K562 (cell line): ENCODE data around the gene YJEFN3. TPM values are rescaled to one million over a fixed set of nuclear protein-coding genes. Genes with fewer than 3 reads are reported as not detected.
A peak's percentile ranks its signal among the peaks of the same experiment; 100 is the strongest.

Experiments used
- ATAC-seq: fragments of 200-7000 bp; cut with Tn5 transposase; 3 replicates; pipeline ENCODE4 v1.9.1; 2020; ENCODE audit warnings: moderate library complexity
- BruUV-seq: library from RNA; stranded (reverse); fragments of 400-500 nt; replicated peaks from 2 replicates; lab custom pipeline; 2021; lab: Mats Ljungman, UMichigan
- CTCF ChIA-PET: fragments of 300-600 bp; formaldehyde crosslinking; extraction: SDS; loops from one replicate; lab custom pipeline; 2021; ENCODE audit warnings: low intra/inter-chr PET ratio; lab: Yijun Ruan, JAX
- POLR2A ChIA-PET: fragments of 300-600, 350-650 bp; sonication (Branson Sonifier 250); formaldehyde crosslinking; extraction: SDS; loops from one replicate; lab custom pipeline; 2021; ENCODE audit warnings: antibody characterized with exemption, inconsistent platforms; lab: Yijun Ruan, JAX
- DNase-seq, 4 experiments: peaks; one replicate each; pipeline versions ENCODE4 v3.0.0 to v3.0.0-alpha.2; 2011 to 2018; ENCODE audit warnings: low spot score in 3 of 4, mixed read lengths in 3 of 4; ENCODE audit errors: extremely low read depth in 1 of 4
- FAIRE-seq: peaks from 2 replicates; lab custom pipeline; 2011; peaks lifted over from hg19 to GRCh38; lab: Jason Lieb, UNC
- H2AFZ ChIP-seq: 2 replicates; pipeline ENCODE4 v1.6.0; 2011; ENCODE audit warnings: low read depth, low read length, control low read depth, inconsistent platforms
- H3K27ac ChIP-seq: fragments of 200-600 bp; 3 replicates; pipeline ENCODE4 v1.8.0; 2011; ENCODE audit warnings: low read depth, mild to moderate bottlenecking, control low read depth, inconsistent platforms, low read length, moderate library complexity, mixed read lengths; ENCODE audit errors: extremely low read depth
- H3K27me3 ChIP-seq, 2 experiments: fragments of 300-600 bp in 1 of 2; 2 replicates in 1 of 2; 3 replicates in 1 of 2; pipeline versions ENCODE4 v1.6.0 to v1.8.0; 2011; ENCODE audit warnings: inconsistent platforms in 2 of 2, low read length in 2 of 2, mild to moderate bottlenecking in 1 of 2, mixed read lengths in 1 of 2, moderate library complexity in 1 of 2; ENCODE audit not compliant: control insufficient read depth in 2 of 2, insufficient read depth in 2 of 2
- H3K36me3 ChIP-seq: fragments of 300-600 bp; 3 replicates; pipeline ENCODE4 v1.8.0; 2011; ENCODE audit warnings: mild to moderate bottlenecking, low read length, inconsistent platforms; ENCODE audit not compliant: control insufficient read depth, insufficient read depth
- H3K4me1 ChIP-seq, 2 experiments: fragments of 200-600 bp in 1 of 2; replicated peaks in 1 of 2; 2 replicates in 1 of 2; 3 replicates in 1 of 2; pipeline versions ENCODE4 v1.5.1 to v1.8.0; 2011; ENCODE audit warnings: inconsistent platforms in 2 of 2, low read length in 2 of 2, mild to moderate bottlenecking in 1 of 2, mixed read lengths in 1 of 2, moderate library complexity in 1 of 2; ENCODE audit not compliant: control insufficient read depth in 2 of 2, insufficient read depth in 2 of 2
- H3K4me2 ChIP-seq: 2 replicates; pipeline ENCODE4 v1.6.1; 2011; ENCODE audit warnings: low read length, control low read depth, inconsistent platforms, mixed read lengths; ENCODE audit not compliant: insufficient read depth
- H3K4me3 ChIP-seq: fragments of 200-600 bp; sonication (generic), shearing (Covaris generic); 2 replicates; pipeline ENCODE4 v1.5.1; 2016; ENCODE audit warnings: control low read depth, inconsistent platforms
- H3K79me2 ChIP-seq: fragments of 200-600 bp; 3 replicates; pipeline ENCODE4 v1.8.0; 2011; ENCODE audit warnings: low read length, inconsistent platforms; ENCODE audit not compliant: control insufficient read depth, insufficient read depth
- H3K9ac ChIP-seq, 2 experiments: 2 replicates each; pipeline versions ENCODE4 v1.6.0 to v1.6.1; 2011; ENCODE audit warnings: low read depth in 2 of 2, low read length in 2 of 2, control low read depth in 1 of 2, inconsistent platforms in 1 of 2, mild to moderate bottlenecking in 1 of 2, mixed read lengths in 1 of 2; ENCODE audit not compliant: insufficient read depth in 1 of 2
- H3K9me1 ChIP-seq: one replicate; pipeline ENCODE4 v1.6.0; 2011; ENCODE audit warnings: inconsistent platforms, mild to moderate bottlenecking, low read length, moderate library complexity; ENCODE audit not compliant: control insufficient read depth, insufficient read depth
- H3K9me3 ChIP-seq: replicated peaks from 2 replicates; pipeline ENCODE4 v1.5.1; 2011; ENCODE audit warnings: low read depth, low read length, inconsistent platforms; ENCODE audit not compliant: control insufficient read depth, insufficient read depth
- H4K20me1 ChIP-seq: replicated peaks from 2 replicates; pipeline ENCODE4 v1.6.1; 2011; ENCODE audit warnings: low read length, inconsistent platforms, mixed read lengths; ENCODE audit not compliant: control insufficient read depth, insufficient read depth
- CCNT2 ChIP-seq: IDR thresholded peaks from 2 replicates; pipeline ENCODE4 v1.6.1; 2011; ENCODE audit warnings: borderline replicate concordance, low read depth, mild to moderate bottlenecking, moderate library complexity, mixed read lengths, low read length; ENCODE audit not compliant: insufficient read length; ENCODE audit errors: extremely low read depth
- CTBP1 ChIP-seq: fragments of 450-650 bp; IDR thresholded peaks from 2 replicates; pipeline ENCODE4 v1.6.1; 2016; ENCODE audit warnings: borderline replicate concordance
- ELK1 ChIP-seq: sonication (generic); formaldehyde crosslinking; IDR thresholded peaks from 2 replicates; pipeline ENCODE4 v1.8.1; 2022; ENCODE audit warnings: missing genetic modification reagents
- ESRRB ChIP-seq: fragments of 250-450 bp; sonication (Bioruptor Pico); IDR thresholded peaks from 2 replicates; pipeline ENCODE4 v1.5.0; 2020; ENCODE audit warnings: mild to moderate bottlenecking, moderate library complexity, borderline replicate concordance
- ETV1 ChIP-seq: fragments of 450-650 bp; conservative IDR thresholded peaks from 2 replicates; pipeline ENCODE4 v1.6.1; 2016; ENCODE audit warnings: missing genetic modification characterization, control low read depth, low read depth, missing compliant biosample characterization
- HDAC3 ChIP-seq: fragments of 450-650 bp; IDR thresholded peaks from 2 replicates; pipeline ENCODE4 v1.6.1; 2018; ENCODE audit warnings: borderline replicate concordance, mild to moderate bottlenecking, moderate library complexity; ENCODE audit not compliant: partially characterized antibody
- POLR2G ChIP-seq: fragments of 200-400 bp; formaldehyde crosslinking; IDR thresholded peaks from 2 replicates; pipeline ENCODE4 v1.6.1; 2017; ENCODE audit warnings: low read depth, mild to moderate bottlenecking, antibody characterized with exemption, low read length, moderate library complexity
- SREBF2 ChIP-seq: sonication (generic); formaldehyde crosslinking; IDR thresholded peaks from 2 replicates; pipeline ENCODE4 v1.4.0; 2020; ENCODE audit warnings: mild to moderate bottlenecking, missing genetic modification reagents
- TRIM25 ChIP-seq: fragments of 450-650 bp; IDR thresholded peaks from 2 replicates; pipeline ENCODE4 v1.7.0; 2016; ENCODE audit warnings: borderline replicate concordance
- ZEB2 ChIP-seq: fragments of 450-650 bp; IDR thresholded peaks from 2 replicates; pipeline ENCODE4 v1.6.1; 2016
- ZNF124 ChIP-seq: sonication (generic); formaldehyde crosslinking; IDR thresholded peaks from 2 replicates; pipeline ENCODE4 v1.8.1; 2022; ENCODE audit warnings: missing genetic modification reagents
- ZNF79 ChIP-seq: fragments of 250-450 bp; sonication (Bioruptor Pico); IDR thresholded peaks from 2 replicates; pipeline ENCODE4 v1.4.0; 2020; ENCODE audit warnings: low read depth, mild to moderate bottlenecking, moderate library complexity
- WGBS: fragments of 100-300 bp; shearing (Covaris generic); methylation state at CpG from one replicate; pipeline ENCODE4 v1.1.6; 2016; ENCODE audit warnings: low coverage, mixed read lengths; ENCODE audit not compliant: insufficient coverage; ENCODE audit errors: missing lambda C conversion rate; 5-methylcytosine and 5-hydroxymethylcytosine counted together
- in situ Hi-C: fragments of 300-500 bp; cut with MboI; formaldehyde crosslinking; loops from 4 replicates; pipeline ENCODE4 v1.15.0; 2018; ENCODE audit warnings: inconsistent platforms, mixed read lengths
- intact Hi-C: fragments of 100-400 bp; cut with micrococcal nuclease; formaldehyde crosslinking; loops from 2 replicates; pipeline ENCODE4 v1.14.2; 2022
- polyA plus RNA-seq, 8 experiments: library from polyadenylated mRNA; depleted of rRNA in 4 of 8; stranded (reverse) in 5 of 8; unstranded in 3 of 8; fragments of >200 nt; fragmentation: Nextera tagmentation in 2 of 8; fragmentation: Illumina TruSeq in 1 of 8; extraction: Ambion mirVana in 2 of 8; extraction: Trizol in 1 of 8; gene quantifications; 2 replicates each; pipeline versions ENCODE4 v1.2.1 to v1.2.3, GENCODE V29; 2011 to 2014; ENCODE audit warnings: inconsistent platforms in 1 of 8, missing spikeins in 1 of 8
- total RNA-seq, 7 experiments: library from RNA; depleted of rRNA in 6 of 7; stranded (reverse); fragments of >200 nt in 6 of 7; fragmentation: Illumina TruSeq in 2 of 7; extraction: Trizol in 2 of 7; gene quantifications; 2 replicates each; pipeline versions ENCODE4 v1.2.1 to v1.2.3, GENCODE V29; 2011 to 2021; ENCODE audit warnings: low replicate concordance in 1 of 7

The YJEFN3 gene
- total and polyA plus RNA-seq, 9 of the 15 experiments (the other 6 are each of a cell fraction or from before 2014, with no cell fraction given) = 0.04 to 5.8 (median 1.3) TPM; not detected in 1

DNA sequence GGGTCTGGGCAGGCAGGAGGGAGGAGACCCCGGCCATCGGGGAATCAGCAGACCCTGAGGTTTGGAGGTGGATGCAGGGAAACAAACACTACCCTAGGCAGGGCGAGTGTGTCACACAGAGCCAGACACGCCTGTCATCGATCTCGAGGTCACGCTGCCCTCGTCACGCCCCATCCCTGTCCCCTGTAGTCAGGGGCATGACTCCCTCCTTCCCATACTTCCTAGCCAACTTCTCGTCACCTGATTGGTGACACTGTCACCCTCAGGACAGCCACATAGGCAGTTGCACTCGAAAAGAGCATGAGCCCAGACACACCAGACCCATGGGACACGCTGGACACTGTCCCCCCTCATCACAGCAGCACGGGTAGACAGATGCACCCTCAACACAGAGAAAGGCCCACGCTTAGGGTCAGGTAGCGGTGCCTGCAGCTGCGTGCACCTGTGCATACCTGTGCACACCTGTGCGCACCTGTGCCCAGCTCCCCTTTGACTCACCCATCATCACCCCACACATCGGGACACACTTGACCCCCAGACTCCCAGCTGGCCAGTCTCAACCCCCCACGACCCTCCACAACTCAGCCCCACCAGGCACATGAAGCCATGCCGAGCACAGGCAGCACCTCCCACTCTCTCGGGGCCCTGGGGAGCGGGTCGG lies 21.2 kb downstream of the YJEFN3 start:
- H3K36me3 ChIP-seq = no peaks in the 10 kb centered on the region
- BruUV-seq = no TSS peak
- 0 out of 2 replicates have a peak, but pooled peaks cover 5% of the 10 kb centered on the region for H4K20me1 ChIP-seq
- FAIRE-seq = no peak
- in situ Hi-C loops = loop anchor here (10.0 to 25.0 kb wide), 2 partner anchors 87 to 405 kb away; partner anchors contain the start of genes GMIP and LPAR2
- H3K79me2 ChIP-seq = no peaks in the 10 kb centered on the region
- intact Hi-C loops = loop anchor here (5.0 kb wide), 1 partner anchor 92 kb away; the partner anchor contains the start of gene GMIP
- H3K4me2 ChIP-seq = no peak overlapping the region
- WGBS = 4% methylated on average over 23 of the region's 23 CpGs
- no peak overlapping the region for H3K9ac ChIP-seq
- no peak for DNase-seq
- ATAC-seq = no peak
- ChIA-PET POLR2A (interaction anchor here (0.8 to 1.9 kb wide), 5 partner anchors 9 to 70 kb away, joined by 3 to 7 read pairs (median 4); no protein-coding TSS in a partner anchor), CTCF (no interaction called here)
- H3K27ac ChIP-seq = no peak overlapping the region
- no peaks in the 10 kb centered on the region for H3K9me3 ChIP-seq
- no peaks in the 10 kb centered on the region for H3K9me1 ChIP-seq
- no peak overlapping the region for H2AFZ ChIP-seq
- H3K4me1 ChIP-seq = peaks cover 0 to 46% of the 10 kb centered on the region in 2 experiments; a peak in 2 of 5 replicates
- TF ChIP-seq ELK1 (CRISPR knock-in tag) = no peak
- peak; percentile 94 for TF ChIP-seq ZEB2
- TF ChIP-seq SREBF2 (CRISPR knock-in tag) = no peak
- no peak for TF ChIP-seq ESRRB
- no peak for TF ChIP-seq ETV1 (tag)
- TF ChIP-seq ZNF124 (CRISPR knock-in tag) = no peak
- TF ChIP-seq TRIM25 = no peak
- TF ChIP-seq CTBP1 = peak; percentile 34; the same call in 1 of the 2 replicates
- TF ChIP-seq POLR2G = no peak
- TF ChIP-seq ZNF79 = no peak
- TF ChIP-seq CCNT2 = no peak
- TF ChIP-seq HDAC3 = no peak
- H3K4me3 ChIP-seq = no peak overlapping the region
- peaks cover 5 to 52% of the 10 kb centered on the region in 2 experiments for H3K27me3 ChIP-seq
